B cell (primary cell): ENCODE data around the gene BROX. TPM values are rescaled to one million over a fixed set of nuclear protein-coding genes. Genes with fewer than 3 reads are reported as not detected.

Source experiments
- ATAC-seq: fragments of 200-7000 bp; cut with Tn5 transposase; one replicate; pipeline ENCODE4 v1.10.0; 2021; ENCODE audit warnings: low read depth, mild to moderate bottlenecking, moderate number of reproducible peaks, moderate library complexity
- CTCF ChIA-PET: fragments of 350-600 bp; sonication (Branson Sonifier 250); formaldehyde crosslinking; loops from one replicate; lab custom pipeline; 2021; ENCODE audit warnings: antibody characterized with exemption, inconsistent platforms; lab: Charles Lee
- POLR2A ChIA-PET: fragments of 350-600 bp; sonication (Branson Sonifier 250); formaldehyde crosslinking; loops from one replicate; lab custom pipeline; 2021; ENCODE audit warnings: antibody characterized with exemption; lab: Charles Lee
- DNase-seq: peaks from one replicate; pipeline ENCODE4 v3.0.0; 2013
- H2AFZ ChIP-seq: 2 replicates; pipeline ENCODE4 v1.6.1; 2012; ENCODE audit warnings: mild to moderate bottlenecking, low read depth, low read length; ENCODE audit not compliant: insufficient read depth, poor library complexity, severe bottlenecking
- H3K27ac ChIP-seq, 2 donors: 1 replicate in 1 of 2; 2 replicates in 1 of 2; pipeline ENCODE4 v1.5.1; 2012 to 2013; ENCODE audit warnings: low read length in 2 of 2, mild to moderate bottlenecking in 2 of 2, moderate library complexity in 1 of 2
- H3K27me3 ChIP-seq, 4 experiments: fragments of 200-600 bp in 1 of 4; sonication (generic) in 1 of 4; replicated peaks in 1 of 4; 1 replicate in 2 of 4; 2 replicates in 2 of 4; pipeline versions ENCODE4 v1.6.1 to v1.7.0; 2013 to 2016; ENCODE audit warnings: low read length in 3 of 4, mild to moderate bottlenecking in 2 of 4, mixed read lengths in 1 of 4, moderate library complexity in 1 of 4; ENCODE audit not compliant: insufficient read depth in 4 of 4, control insufficient read depth in 3 of 4; ENCODE audit errors: control extremely low read depth in 1 of 4
- H3K36me3 ChIP-seq, 2 experiments: replicated peaks in 1 of 2; 1 replicate in 1 of 2; 2 replicates in 1 of 2; pipeline versions ENCODE4 v1.6.1 to v1.7.1; 2013; ENCODE audit warnings: low read length in 1 of 2; ENCODE audit not compliant: insufficient read depth in 2 of 2, control insufficient read depth in 1 of 2; ENCODE audit errors: control extremely low read depth in 1 of 2, extremely low read depth in 1 of 2
- H3K4me1 ChIP-seq, 2 donors: fragments of 200-600 bp in 1 of 2; sonication (generic) in 1 of 2; 1 replicate in 1 of 2; 2 replicates in 1 of 2; pipeline versions ENCODE4 v1.5.1 to v1.6.1; 2013 to 2017; ENCODE audit warnings: low read length in 2 of 2; ENCODE audit not compliant: control insufficient read depth in 2 of 2, insufficient read depth in 2 of 2
- H3K4me2 ChIP-seq: replicated peaks from 2 replicates; pipeline ENCODE3; 2012; ENCODE audit warnings: mild to moderate bottlenecking, low read depth, low read length; ENCODE audit not compliant: poor library complexity, severe bottlenecking
- H3K4me3 ChIP-seq, 5 experiments: fragments of 200-600 bp in 1 of 5; sonication (generic) in 1 of 5; 1 replicate in 3 of 5; 2 replicates in 2 of 5; pipeline versions ENCODE4 v1.5.1 to v1.7.0; 2011 to 2016; ENCODE audit warnings: low read length in 4 of 5, mild to moderate bottlenecking in 4 of 5, low read depth in 2 of 5, control low read depth in 1 of 5, moderate library complexity in 1 of 5; ENCODE audit not compliant: insufficient read depth in 1 of 5; ENCODE audit errors: control extremely low read depth in 1 of 5, extremely low read depth in 1 of 5
- H3K79me2 ChIP-seq: fragments of 200-600 bp; sonication (generic); one replicate; pipeline ENCODE4 v1.6.0; 2016; ENCODE audit warnings: low read length; ENCODE audit not compliant: control insufficient read depth, insufficient read depth
- H3K9ac ChIP-seq: fragments of 200-600 bp; sonication (generic); 2 replicates; pipeline ENCODE4 v1.6.1; 2017; ENCODE audit warnings: mild to moderate bottlenecking, low read length, moderate library complexity
- H3K9me3 ChIP-seq, 3 donors: one replicate each; pipeline versions ENCODE4 v1.6.1 to v1.7.1; 2013; ENCODE audit warnings: low read length in 2 of 3; ENCODE audit not compliant: control insufficient read depth in 2 of 3, insufficient read depth in 1 of 3; ENCODE audit errors: control extremely low read depth in 1 of 3
- H4K20me1 ChIP-seq: 2 replicates; pipeline ENCODE4 v1.6.0; 2012; ENCODE audit warnings: mild to moderate bottlenecking, low read length; ENCODE audit not compliant: insufficient read depth, control insufficient read depth, poor library complexity, severe bottlenecking
- H3K27ac Mint-ChIP-seq: one replicate; pipeline ENCODE4 v1.8.0; 2021; ENCODE audit warnings: mixed read lengths
- H3K27me3 Mint-ChIP-seq: one replicate; pipeline ENCODE4 v1.8.0; 2021; ENCODE audit warnings: mixed read lengths
- H3K4me1 Mint-ChIP-seq: one replicate; pipeline ENCODE4 v1.8.0; 2021; ENCODE audit warnings: mixed read lengths
- H3K4me3 Mint-ChIP-seq: one replicate; pipeline ENCODE4 v1.8.0; 2021; ENCODE audit warnings: mixed read lengths
- H3K9me3 Mint-ChIP-seq: one replicate; pipeline ENCODE4 v1.8.0; 2022; ENCODE audit warnings: mixed read lengths; ENCODE audit not compliant: insufficient read depth
- CTCF ChIP-seq: fragments of 200-600 bp; IDR thresholded peaks from one replicate; pipeline ENCODE4 v1.8.0; 2022; ENCODE audit warnings: antibody characterized with exemption, mild to moderate bottlenecking
- EZH2 ChIP-seq: IDR thresholded peaks from 2 replicates; pipeline ENCODE4 v1.6.1; 2012; ENCODE audit warnings: borderline replicate concordance, low read depth, mild to moderate bottlenecking, moderate library complexity, low read length; ENCODE audit not compliant: insufficient read depth, poor library complexity, severe bottlenecking
- WGBS: methylation state at CpG from one replicate; pipeline ENCODE4 v1.1.5; 2013; ENCODE audit warnings: missing lambda C conversion rate; ENCODE audit not compliant: insufficient coverage; 5-methylcytosine and 5-hydroxymethylcytosine counted together
- intact Hi-C: fragments of 100-400 bp; cut with micrococcal nuclease; formaldehyde crosslinking; loops from one replicate; pipeline ENCODE4 v1.10.0; 2022
- polyA plus RNA-seq: library from polyadenylated mRNA; depleted of rRNA; stranded (reverse); fragments of >200 nt; gene quantifications from 2 replicates; pipeline ENCODE4 v1.2.3, GENCODE V29; 2012
- total RNA-seq, 2 donors: library from RNA; stranded (reverse); fragments of 120-200 nt in 1 of 2; gene quantifications; 1 replicate in 1 of 2; 2 replicates in 1 of 2; pipeline versions ENCODE4 v1.2.3 to v1.2.4, GENCODE V29; 2013 to 2022

Gene BROX
- total and polyA plus RNA-seq, 2 donors (not counting 1 experiment from before 2014, with no cell fraction given) = 8.7 to 57.8 TPM

- no peak overlapping the region for H2AFZ ChIP-seq
- H3K36me3 ChIP-seq = peaks cover 2 to 9% of the 10 kb centered on the region in 2 experiments
- H3K27ac ChIP-seq = peak overlapping the region; percentile 36 to 84
- ChIA-PET POLR2A (interaction anchor here (0.8 kb wide), 1 partner anchor 21 kb away, joined by 3 read pairs; no protein-coding TSS in a partner anchor), CTCF (interaction anchor here (0.8 to 4.6 kb wide), 2 partner anchors 16 to 355 kb away, joined by 3 to 17 read pairs; no protein-coding TSS in a partner anchor)
- H3K27me3 ChIP-seq = no peaks in the 10 kb centered on the region
- peaks cover 77 to 86% of the 10 kb centered on the region in 2 donors for H3K4me1 ChIP-seq
- peak overlapping the region in 1 of 5 experiments; percentile 17 for H3K4me3 ChIP-seq
- H3K9ac ChIP-seq = no peak overlapping the region
- no CpG with 5 or more reads among the region's 1 CpG for WGBS
- Mint-ChIP-seq H3K4me1 (peaks cover 51% of the 10 kb centered on the region), H3K9me3 (no peaks in the 10 kb centered on the region), H3K27ac (peak overlapping the region; percentile 62), H3K4me3 (peak overlapping the region; percentile 10), H3K27me3 (no peaks in the 10 kb centered on the region)
- intact Hi-C loops = loop anchor here (5.0 kb wide), 1 partner anchor 253 kb away; no protein-coding TSS in a partner anchor
- no peak for TF ChIP-seq EZH2
- no peak for TF ChIP-seq CTCF
- H3K9me3 ChIP-seq = no peaks in the 10 kb centered on the region
- no peaks in the 10 kb centered on the region for H4K20me1 ChIP-seq
- ATAC-seq = no peak
- H3K4me2 ChIP-seq = peak overlapping the region; percentile 67
- H3K79me2 ChIP-seq = peaks cover 25% of the 10 kb centered on the region
- DNase-seq = no peak
Observed at GRCh38 chr1:222734740-222735139, 22.4 kb downstream of the BROX start.

- POLR2A ChIA-PET = interaction anchor here (1.1 to 1.3 kb wide), 2 partner anchors 23 to 40 kb away, joined by 3 read pairs; no protein-coding TSS in a partner anchor
- H3K4me3 Mint-ChIP-seq = no peak overlapping the region
Observed at GRCh38 chr1:222736470-222736869, 24.1 kb downstream of the BROX start.

More at GRCh38 chr1:222736470-222736869, 24.1 kb downstream of the BROX start:
- H3K4me2 ChIP-seq = peak overlapping the region; percentile 63
- H3K4me3 ChIP-seq = no peak overlapping the region
- H3K27me3 ChIP-seq = no peaks in the 10 kb centered on the region
- peaks cover 0 to 4% (median 0%) of the 10 kb centered on the region in 3 donors for H3K9me3 ChIP-seq
- ATAC-seq (no peak), DNase-seq (no peak)
- CTCF ChIA-PET = interaction anchor here (0.8 to 2.7 kb wide), 22 partner anchors 9 to 397 kb away, joined by 3 to 21 read pairs (median 4); partner anchors contain the start of genes AIDA and BROX
- Mint-ChIP-seq H3K27me3 (no peaks in the 10 kb centered on the region), H3K4me1 (peaks cover 49% of the 10 kb centered on the region), H3K9me3 (no peaks in the 10 kb centered on the region), H3K27ac (peak overlapping the region; percentile 72)
- peaks cover 36% of the 10 kb centered on the region for H3K79me2 ChIP-seq
- no peak overlapping the region for H3K9ac ChIP-seq
- peaks cover 71 to 79% of the 10 kb centered on the region in 2 donors for H3K4me1 ChIP-seq
- H2AFZ ChIP-seq = peak overlapping the region; percentile 3
- H4K20me1 ChIP-seq = no peaks in the 10 kb centered on the region
- peaks cover 2 to 3% of the 10 kb centered on the region in 2 experiments for H3K36me3 ChIP-seq
- H3K27ac ChIP-seq = peak overlapping the region; percentile 8 to 76
- WGBS = 89% methylated on average over 3 of the region's 5 CpGs
- intact Hi-C loops = loop anchor here (5.0 kb wide), 1 partner anchor 251 kb away; no protein-coding TSS in a partner anchor
- no peak for TF ChIP-seq CTCF
- no peak for TF ChIP-seq EZH2
